Suppressor macrophage treated with lipopolysaccharide for 4 hours (primary cell): ENCODE results near the gene SLC41A1.

Source experiments
- DNase-seq: peaks from one replicate; pipeline ENCODE4 v3.0.0-alpha.2; 2020

SLC41A1 gene

DNA sequence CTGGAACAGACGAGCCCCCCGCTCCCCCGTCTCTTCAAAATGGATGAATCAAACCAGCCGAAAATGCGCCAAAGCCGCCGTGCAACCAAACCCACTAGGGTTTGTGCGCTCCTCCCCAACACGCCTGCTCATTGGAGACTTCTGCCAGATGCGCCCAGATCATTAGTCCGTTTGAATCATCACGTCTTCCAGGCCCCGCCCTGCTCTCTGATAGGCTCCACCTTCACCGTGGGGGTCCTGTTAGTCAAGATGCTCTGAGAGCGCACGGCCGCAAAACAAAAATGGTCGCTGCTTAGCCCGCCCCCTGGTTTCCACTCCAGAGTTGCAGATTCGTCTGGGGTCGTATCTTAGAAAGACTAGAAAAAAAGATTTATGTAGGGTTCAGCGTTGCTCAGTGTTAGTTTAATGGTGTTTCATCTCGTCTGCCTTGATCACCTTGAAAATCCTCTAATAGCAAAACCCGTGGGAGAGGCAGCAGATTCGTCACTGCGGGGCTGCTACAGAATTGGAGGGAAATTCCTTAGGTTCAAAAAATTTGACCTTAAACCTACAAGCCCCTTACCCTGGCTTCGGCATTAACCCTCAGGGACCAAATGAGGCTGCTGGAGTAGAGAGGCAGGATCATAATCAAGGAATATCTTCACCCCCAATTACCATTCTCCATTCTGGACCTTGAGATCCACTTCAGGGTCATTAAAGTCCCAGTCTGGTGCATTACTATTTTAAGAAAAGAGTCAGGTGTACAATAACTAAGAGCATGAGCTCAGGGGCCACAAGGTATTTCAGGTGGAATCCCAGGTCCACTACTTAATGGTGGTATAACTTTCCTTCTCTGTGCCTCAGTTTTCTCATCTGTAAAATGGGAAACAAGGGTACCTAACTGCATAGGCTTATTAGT, 62.6 kb downstream of the SLC41A1 start, which contains the start of gene NUCKS1:
TSS of gene NUCKS1 (minus strand) at position 45 of the 898 bp plus-strand sequence. CDS start 209 bp downstream, outside the sequence.
- peak; percentile 98 for DNase-seq

DNA sequence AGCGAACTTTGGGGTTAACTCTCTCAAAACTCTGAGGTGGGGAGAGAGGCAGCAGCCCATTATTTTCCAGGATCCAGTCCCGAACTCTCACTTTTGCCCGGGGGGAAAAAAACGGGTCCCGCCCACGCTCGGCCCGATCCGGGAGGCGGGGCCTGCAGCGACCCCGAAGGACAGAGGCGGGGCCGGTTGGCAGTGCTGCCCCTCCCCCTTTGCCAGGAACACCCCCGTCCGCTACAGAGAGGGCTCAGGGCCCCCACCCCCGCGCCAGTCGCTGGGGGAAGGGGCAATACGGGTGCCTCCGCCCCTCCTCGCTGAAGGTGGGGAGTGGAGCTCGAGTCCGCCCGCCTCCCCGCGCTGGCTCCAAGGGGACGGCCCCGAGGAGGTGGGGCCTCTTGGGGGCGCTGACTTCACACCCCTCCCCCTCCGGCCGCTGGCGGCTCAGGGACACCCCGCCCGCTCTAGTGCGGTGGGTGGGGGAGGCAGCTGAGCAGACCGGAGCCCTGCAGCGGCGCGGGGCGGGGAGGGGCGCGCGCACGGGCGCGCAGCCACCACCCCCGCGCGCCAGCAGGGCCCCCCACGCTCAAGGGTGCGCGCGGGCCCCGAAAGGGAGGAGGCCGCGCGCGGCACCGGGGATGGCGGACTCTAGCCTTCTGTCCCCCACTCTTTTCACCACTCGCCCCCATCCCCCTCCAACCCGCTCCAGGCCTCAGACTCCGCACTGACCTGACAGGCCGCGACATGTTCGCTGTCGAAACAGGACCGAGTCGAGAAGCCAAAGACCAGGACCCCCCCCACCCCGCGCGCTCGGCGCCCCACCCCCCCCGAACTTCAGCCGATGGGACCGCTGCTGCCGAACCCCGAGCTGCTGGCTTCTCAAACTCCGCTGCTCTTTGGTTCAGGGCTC, 63.5 kb downstream of the SLC41A1 start:
- DNase-seq = peak; percentile 98

DNA sequence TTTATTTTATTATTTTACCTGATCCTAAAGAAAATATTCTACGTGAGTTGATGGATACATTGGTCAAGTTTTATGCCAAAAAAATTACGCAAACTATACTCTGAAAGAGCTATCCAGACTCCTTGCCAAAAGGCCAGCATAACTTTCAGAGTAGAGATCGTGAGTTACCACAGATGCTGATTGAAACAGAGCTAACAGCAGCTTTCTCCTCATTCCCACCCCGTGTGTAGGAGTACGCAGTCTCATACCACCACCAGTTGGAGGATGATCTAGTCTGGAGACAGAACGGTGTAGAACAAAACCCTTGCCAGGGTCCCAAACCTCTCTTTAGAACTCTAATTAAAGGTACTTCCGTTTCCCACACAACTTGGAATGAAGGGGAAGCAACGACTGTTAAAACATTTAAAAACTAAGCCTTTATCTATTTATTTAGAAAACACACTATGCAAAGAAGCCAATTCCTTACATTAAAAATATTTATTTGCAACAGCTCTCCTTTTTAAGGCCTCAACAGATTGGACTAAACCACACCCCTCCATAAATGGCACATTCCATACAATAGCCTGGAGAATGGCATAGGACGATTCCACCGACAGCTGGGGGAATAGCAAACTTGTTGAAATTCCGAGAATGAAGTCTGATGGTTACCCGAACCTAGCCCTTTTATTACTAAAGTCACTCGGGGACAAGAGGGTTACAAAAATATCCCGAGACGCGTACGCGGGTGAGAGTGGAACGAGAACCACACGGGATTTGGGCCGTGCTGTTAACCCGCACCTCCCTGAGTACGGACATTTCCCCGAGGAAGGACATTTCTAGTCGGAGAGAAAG, 64.4 kb downstream of the SLC41A1 start:
- peak; percentile 77 for DNase-seq

DNA sequence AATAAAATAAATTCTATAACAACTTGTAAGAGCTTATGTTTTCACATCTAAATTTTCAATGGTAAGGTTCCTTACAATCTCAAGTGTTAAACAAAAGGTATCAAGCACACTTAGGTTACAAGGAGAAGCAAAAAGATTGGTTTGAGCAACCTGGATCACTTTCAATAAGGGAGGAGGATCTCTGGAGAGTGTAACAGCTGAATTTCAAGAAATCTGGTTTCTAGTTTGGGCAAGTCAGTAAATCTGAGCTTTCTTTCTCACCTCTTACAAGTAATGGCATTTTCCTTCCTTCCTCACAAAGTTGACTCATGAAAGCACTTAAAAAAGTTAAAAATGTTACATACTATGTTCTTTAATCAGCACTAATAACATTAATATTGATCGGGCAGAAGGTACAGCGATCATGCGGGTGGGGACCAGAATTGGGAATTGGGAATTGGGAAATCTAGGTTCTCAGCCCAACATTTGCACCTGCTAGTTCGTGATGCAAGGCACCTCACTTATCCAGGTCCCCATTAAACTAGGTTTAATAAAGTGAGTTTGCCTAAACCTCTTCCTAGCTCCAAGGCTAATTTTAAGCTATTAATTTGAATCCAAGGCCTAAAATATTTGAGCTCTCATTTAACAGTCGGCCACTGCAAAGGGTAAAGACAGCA, 66.1 kb downstream of the SLC41A1 start:
- no peak for DNase-seq

DNA sequence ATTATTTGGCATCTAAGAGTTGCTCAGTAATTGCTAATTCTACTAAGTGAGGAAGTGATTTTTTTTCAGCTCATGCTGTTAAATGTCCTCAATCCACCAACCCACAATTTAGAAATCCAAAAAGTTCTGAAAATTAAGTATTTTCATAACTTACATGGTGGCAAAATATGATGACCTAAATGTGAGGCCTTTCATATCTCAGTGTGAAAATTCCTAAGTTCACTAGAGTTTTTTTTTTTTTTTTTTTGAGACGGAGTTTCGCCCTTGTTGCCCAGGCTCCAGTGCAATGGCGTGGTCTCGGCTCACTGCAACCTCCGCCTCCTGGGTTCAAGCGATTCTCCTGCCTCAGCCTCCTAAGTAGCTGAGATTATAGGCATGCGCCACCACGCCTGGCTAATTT, 68.6 kb downstream of the SLC41A1 start:
- no peak for DNase-seq

DNA sequence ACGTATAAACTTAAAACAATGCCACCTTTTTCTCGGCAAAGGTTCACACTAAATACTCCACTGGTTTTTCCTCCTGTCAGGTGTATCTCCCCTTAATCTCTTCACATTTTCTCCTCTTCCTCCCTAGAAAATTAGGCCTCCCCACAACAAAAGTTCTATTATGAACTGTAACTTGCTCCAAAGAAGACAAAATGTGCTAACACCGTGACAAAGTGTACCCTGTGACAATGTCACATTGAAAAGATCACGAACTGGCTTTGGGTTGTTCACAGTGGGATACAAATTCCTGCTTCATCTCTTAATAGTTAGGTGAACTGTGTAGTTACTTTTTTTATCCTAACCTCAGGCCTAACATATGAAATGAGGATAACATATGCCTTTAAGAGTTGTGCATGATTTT, 69.0 kb downstream of the SLC41A1 start:
- no peak for DNase-seq

DNA sequence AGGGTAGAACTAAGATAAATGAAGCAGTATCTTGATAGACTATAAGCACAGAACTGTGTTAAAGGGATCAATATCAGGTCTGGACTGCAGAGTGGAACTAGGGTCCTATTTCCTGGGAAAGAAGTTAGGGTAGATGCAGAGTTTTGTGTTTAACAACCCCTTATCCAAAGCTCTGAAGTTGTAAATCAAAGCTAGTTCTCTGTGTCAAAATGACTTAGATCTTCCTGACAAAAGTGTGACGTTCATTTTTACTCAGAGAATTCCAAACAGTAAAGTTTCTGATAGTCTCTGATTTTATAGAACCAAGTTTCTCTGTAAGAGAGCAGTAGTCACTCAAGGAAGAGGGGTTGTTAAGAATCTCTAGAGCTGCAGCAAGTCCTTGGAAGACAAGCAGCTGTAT, 71.3 kb downstream of the SLC41A1 start:
- DNase-seq = no peak

DNA sequence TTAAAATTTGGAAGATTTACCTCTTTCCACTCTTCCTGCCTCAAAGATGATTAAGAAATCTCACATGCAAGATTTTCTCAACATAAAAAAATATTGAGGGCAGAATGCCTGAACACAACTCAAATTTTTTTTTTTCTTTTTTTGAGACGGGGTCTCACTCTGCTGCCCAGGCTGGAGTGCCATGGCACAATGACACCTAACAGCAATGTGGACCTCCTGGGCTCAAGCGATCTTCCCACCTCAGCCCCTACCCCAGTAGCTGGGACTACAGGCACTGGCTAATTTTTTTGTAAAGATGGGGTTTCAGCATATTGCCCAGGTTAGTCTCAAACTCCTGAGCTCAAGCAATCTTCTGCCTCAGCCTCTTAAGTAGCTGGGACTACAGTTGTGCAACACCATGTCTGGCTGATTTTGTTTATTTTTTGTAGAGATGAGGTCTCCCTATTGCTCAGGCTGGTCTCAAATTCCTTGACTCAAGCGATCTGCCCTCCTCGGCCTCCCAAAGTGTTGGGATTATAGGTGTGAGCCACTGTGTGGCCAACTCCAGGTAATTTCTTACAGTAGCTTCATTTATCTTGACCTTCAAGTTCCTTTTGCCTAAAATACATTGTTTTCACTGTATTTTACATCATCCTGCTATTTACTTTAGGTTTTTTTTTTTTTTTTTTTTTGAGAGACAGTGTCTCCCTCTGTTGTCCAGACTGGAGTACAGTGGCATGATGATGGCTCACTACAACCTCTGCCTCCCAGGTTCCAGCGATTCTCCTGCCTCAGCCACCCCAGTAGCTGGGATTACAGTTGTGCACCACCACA, 73.4 kb downstream of the SLC41A1 start:
- DNase-seq = no peak
